HepG2 (cell line): ENCODE results near the gene MRPL38. TPM values are rescaled to one million over a fixed set of nuclear protein-coding genes. Genes with fewer than 3 reads are reported as not detected.

Source experiments
- KMT2A ChIP-seq: sonication (generic); formaldehyde crosslinking; IDR thresholded peaks from 2 replicates; pipeline ENCODE4 v1.4.0; 2020; ENCODE audit warnings: missing genetic modification reagents
- NR3C1 ChIP-seq: sonication (generic); formaldehyde crosslinking; IDR thresholded peaks from 2 replicates; pipeline ENCODE4 v1.4.0; 2020; ENCODE audit warnings: missing genetic modification reagents
- POLR2G ChIP-seq: fragments of 200-400 bp; formaldehyde crosslinking; IDR thresholded peaks from 2 replicates; pipeline ENCODE4 v1.6.1; 2018; ENCODE audit warnings: mild to moderate bottlenecking, low read depth, low read length, moderate library complexity
- RARG ChIP-seq: sonication (generic); formaldehyde crosslinking; IDR thresholded peaks from 2 replicates; pipeline ENCODE4 v1.4.0; 2020; ENCODE audit warnings: low read depth, mild to moderate bottlenecking, missing genetic modification reagents
- SCMH1 ChIP-seq: sonication (generic); formaldehyde crosslinking; IDR thresholded peaks from 2 replicates; pipeline ENCODE4 v1.9.0; 2021; ENCODE audit warnings: missing genetic modification reagents, mild to moderate bottlenecking, borderline replicate concordance
- SMYD3 ChIP-seq: sonication (generic); formaldehyde crosslinking; IDR thresholded peaks from 2 replicates; pipeline ENCODE4 v1.8.1; 2023; ENCODE audit warnings: mild to moderate bottlenecking, missing genetic modification reagents
- TOPORS ChIP-seq: sonication (generic); formaldehyde crosslinking; IDR thresholded peaks from 2 replicates; pipeline ENCODE4 v1.8.0; 2023; ENCODE audit warnings: mild to moderate bottlenecking, missing genetic modification reagents
- ZNF138 ChIP-seq: sonication (generic); formaldehyde crosslinking; IDR thresholded peaks from 2 replicates; pipeline ENCODE4 v1.5.0; 2020; ENCODE audit warnings: mild to moderate bottlenecking, low read depth, missing genetic modification reagents
- ZNF333 ChIP-seq: sonication (generic); formaldehyde crosslinking; IDR thresholded peaks from 2 replicates; pipeline ENCODE4 v1.4.0; 2020; ENCODE audit warnings: mild to moderate bottlenecking, missing genetic modification reagents, borderline replicate concordance
- ZNF33B ChIP-seq: sonication (generic); formaldehyde crosslinking; IDR thresholded peaks from 2 replicates; pipeline ENCODE4 v1.5.1; 2020; ENCODE audit warnings: mild to moderate bottlenecking, missing genetic modification reagents
- ZNF431 ChIP-seq: sonication (generic); formaldehyde crosslinking; IDR thresholded peaks from 2 replicates; pipeline ENCODE4 v1.9.0; 2022; ENCODE audit warnings: missing genetic modification reagents, low read depth, mild to moderate bottlenecking, borderline replicate concordance
- ZNF629 ChIP-seq: sonication (generic); formaldehyde crosslinking; conservative IDR thresholded peaks from 2 replicates; pipeline ENCODE4 v1.5.0; 2020; ENCODE audit warnings: missing genetic modification reagents
- ZNF652 ChIP-seq: IDR thresholded peaks from 2 replicates; pipeline ENCODE4 v1.6.1; 2016; ENCODE audit warnings: low read depth, borderline replicate concordance
- ZNF670 ChIP-seq: sonication (generic); formaldehyde crosslinking; IDR thresholded peaks from 2 replicates; pipeline ENCODE4 v1.8.0; 2022; ENCODE audit warnings: mild to moderate bottlenecking, missing genetic modification reagents, borderline replicate concordance
- polyA plus RNA-seq, 8 experiments: library from polyadenylated mRNA; depleted of rRNA in 3 of 8; stranded (reverse) in 7 of 8; unstranded in 1 of 8; fragments of >200 nt; fragmentation: Illumina TruSeq in 4 of 8; extraction: Trizol in 4 of 8; gene quantifications; 2 replicates each; pipeline versions ENCODE4 v1.2.1 to v1.2.3, GENCODE V29; 2011 to 2016; ENCODE audit warnings: low read depth in 4 of 8, missing spikeins in 1 of 8, mixed read lengths in 1 of 8; ENCODE audit not compliant: insufficient read depth in 1 of 8
- total RNA-seq, 5 experiments: library from RNA; depleted of rRNA; stranded (reverse); fragments of >200 nt; fragmentation: Illumina TruSeq; extraction: Trizol; gene quantifications; 2 replicates each; pipeline ENCODE4 v1.2.3, GENCODE V29; 2016; ENCODE audit warnings: low read depth in 1 of 5
- TF ChIP-seq, protein P1 (sequence below): sonication (generic); formaldehyde crosslinking; IDR thresholded peaks from 2 replicates; pipeline ENCODE4 v1.4.0; 2020; ENCODE audit warnings: missing genetic modification reagents
- TF ChIP-seq, protein P2 (sequence below): sonication (generic); formaldehyde crosslinking; IDR thresholded peaks from 2 replicates; pipeline ENCODE4 v1.5.0; 2020; ENCODE audit warnings: mild to moderate bottlenecking, missing genetic modification reagents
- TF ChIP-seq, protein P3 (sequence below): sonication (generic); formaldehyde crosslinking; IDR thresholded peaks from 2 replicates; pipeline ENCODE4 v1.5.0; 2020; ENCODE audit warnings: mild to moderate bottlenecking, missing genetic modification reagents, borderline replicate concordance

The MRPL38 gene
- total and polyA plus RNA-seq, 2 of the 13 experiments (the other 11 are each of a cell fraction or from before 2014, with no cell fraction given), result 83.7 to 125 TPM

DNA sequence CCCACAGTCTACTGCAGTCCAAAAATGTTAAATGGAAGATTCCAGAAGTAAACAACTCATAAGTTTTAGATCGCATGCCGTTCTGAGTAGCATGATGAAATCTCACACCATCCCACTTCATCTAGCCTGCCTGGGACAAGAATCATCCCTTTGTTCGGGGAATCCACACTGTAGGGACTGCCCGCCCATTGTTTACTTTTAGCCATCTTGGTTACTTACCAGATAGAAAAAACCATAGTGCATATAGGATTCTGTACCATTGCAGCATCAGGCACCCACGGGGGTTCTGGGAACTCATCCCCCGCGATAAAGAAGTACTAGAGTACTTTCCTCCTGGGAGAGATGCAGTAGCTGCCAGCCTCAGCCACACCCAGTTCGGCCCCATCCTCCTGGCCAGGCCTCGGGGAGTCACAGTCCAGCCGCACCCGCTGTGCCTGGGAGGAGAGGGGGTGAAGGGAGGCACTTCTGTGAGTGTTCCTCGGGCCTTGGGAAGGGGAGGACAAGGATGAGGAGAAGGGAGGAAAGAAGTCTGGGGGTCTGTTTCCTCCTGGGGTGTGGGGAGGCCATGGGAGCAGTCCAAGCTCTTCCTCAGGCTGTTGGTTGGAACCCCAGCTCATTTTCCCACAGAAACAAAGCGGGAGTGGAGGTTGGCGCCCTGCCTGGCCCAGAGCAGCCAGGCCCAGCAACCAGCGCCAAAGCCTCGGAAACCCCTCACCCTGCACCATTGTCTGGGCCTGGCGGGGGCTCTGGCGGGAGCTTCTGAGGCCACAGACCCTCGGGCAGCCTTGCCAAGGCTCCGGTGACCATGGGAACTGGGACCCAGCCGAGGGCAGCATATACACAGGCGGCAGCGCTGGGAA, 35.2 kb downstream of the MRPL38 start (continued):
- TF ChIP-seq RARG (CRISPR knock-in tag), result 0 out of 2 replicates have a peak, but pooled peaks have one; percentile 62
- TF ChIP-seq NR3C1 (CRISPR knock-in tag), result no peak
- TF ChIP-seq ZNF33B (CRISPR knock-in tag), result peak; percentile 14; the same call in 1 of the 2 replicates
- no peak for TF ChIP-seq ZNF431
- TF ChIP-seq ZNF333 (CRISPR knock-in tag), result no peak
- TF ChIP-seq SMYD3, result no peak
- TF ChIP-seq POLR2G, result peak; percentile 89
- TF ChIP-seq, protein P1, sequence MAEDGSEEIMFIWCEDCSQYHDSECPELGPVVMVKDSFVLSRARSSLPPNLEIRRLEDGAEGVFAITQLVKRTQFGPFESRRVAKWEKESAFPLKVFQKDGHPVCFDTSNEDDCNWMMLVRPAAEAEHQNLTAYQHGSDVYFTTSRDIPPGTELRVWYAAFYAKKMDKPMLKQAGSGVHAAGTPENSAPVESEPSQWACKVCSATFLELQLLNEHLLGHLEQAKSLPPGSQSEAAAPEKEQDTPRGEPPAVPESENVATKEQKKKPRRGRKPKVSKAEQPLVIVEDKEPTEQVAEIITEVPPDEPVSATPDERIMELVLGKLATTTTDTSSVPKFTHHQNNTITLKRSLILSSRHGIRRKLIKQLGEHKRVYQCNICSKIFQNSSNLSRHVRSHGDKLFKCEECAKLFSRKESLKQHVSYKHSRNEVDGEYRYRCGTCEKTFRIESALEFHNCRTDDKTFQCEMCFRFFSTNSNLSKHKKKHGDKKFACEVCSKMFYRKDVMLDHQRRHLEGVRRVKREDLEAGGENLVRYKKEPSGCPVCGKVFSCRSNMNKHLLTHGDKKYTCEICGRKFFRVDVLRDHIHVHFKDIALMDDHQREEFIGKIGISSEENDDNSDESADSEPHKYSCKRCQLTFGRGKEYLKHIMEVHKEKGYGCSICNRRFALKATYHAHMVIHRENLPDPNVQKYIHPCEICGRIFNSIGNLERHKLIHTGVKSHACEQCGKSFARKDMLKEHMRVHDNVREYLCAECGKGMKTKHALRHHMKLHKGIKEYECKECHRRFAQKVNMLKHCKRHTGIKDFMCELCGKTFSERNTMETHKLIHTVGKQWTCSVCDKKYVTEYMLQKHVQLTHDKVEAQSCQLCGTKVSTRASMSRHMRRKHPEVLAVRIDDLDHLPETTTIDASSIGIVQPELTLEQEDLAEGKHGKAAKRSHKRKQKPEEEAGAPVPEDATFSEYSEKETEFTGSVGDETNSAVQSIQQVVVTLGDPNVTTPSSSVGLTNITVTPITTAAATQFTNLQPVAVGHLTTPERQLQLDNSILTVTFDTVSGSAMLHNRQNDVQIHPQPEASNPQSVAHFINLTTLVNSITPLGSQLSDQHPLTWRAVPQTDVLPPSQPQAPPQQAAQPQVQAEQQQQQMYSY, result no peak
- TF ChIP-seq, protein P2, sequence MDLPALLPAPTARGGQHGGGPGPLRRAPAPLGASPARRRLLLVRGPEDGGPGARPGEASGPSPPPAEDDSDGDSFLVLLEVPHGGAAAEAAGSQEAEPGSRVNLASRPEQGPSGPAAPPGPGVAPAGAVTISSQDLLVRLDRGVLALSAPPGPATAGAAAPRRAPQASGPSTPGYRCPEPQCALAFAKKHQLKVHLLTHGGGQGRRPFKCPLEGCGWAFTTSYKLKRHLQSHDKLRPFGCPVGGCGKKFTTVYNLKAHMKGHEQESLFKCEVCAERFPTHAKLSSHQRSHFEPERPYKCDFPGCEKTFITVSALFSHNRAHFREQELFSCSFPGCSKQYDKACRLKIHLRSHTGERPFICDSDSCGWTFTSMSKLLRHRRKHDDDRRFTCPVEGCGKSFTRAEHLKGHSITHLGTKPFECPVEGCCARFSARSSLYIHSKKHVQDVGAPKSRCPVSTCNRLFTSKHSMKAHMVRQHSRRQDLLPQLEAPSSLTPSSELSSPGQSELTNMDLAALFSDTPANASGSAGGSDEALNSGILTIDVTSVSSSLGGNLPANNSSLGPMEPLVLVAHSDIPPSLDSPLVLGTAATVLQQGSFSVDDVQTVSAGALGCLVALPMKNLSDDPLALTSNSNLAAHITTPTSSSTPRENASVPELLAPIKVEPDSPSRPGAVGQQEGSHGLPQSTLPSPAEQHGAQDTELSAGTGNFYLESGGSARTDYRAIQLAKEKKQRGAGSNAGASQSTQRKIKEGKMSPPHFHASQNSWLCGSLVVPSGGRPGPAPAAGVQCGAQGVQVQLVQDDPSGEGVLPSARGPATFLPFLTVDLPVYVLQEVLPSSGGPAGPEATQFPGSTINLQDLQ (CRISPR knock-in tag), result 0 out of 2 replicates have a peak, but pooled peaks have one; percentile 20
- TF ChIP-seq ZNF629, result no peak; the same call in 1 of the 2 replicates
- TF ChIP-seq, protein P3, sequence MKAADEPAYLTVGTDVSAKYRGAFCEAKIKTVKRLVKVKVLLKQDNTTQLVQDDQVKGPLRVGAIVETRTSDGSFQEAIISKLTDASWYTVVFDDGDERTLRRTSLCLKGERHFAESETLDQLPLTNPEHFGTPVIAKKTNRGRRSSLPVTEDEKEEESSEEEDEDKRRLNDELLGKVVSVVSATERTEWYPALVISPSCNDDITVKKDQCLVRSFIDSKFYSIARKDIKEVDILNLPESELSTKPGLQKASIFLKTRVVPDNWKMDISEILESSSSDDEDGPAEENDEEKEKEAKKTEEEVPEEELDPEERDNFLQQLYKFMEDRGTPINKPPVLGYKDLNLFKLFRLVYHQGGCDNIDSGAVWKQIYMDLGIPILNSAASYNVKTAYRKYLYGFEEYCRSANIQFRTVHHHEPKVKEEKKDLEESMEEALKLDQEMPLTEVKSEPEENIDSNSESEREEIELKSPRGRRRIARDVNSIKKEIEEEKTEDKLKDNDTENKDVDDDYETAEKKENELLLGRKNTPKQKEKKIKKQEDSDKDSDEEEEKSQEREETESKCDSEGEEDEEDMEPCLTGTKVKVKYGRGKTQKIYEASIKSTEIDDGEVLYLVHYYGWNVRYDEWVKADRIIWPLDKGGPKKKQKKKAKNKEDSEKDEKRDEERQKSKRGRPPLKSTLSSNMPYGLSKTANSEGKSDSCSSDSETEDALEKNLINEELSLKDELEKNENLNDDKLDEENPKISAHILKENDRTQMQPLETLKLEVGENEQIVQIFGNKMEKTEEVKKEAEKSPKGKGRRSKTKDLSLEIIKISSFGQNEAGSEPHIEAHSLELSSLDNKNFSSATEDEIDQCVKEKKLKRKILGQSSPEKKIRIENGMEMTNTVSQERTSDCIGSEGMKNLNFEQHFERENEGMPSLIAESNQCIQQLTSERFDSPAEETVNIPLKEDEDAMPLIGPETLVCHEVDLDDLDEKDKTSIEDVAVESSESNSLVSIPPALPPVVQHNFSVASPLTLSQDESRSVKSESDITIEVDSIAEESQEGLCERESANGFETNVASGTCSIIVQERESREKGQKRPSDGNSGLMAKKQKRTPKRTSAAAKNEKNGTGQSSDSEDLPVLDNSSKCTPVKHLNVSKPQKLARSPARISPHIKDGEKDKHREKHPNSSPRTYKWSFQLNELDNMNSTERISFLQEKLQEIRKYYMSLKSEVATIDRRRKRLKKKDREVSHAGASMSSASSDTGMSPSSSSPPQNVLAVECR (CRISPR knock-in tag), result peak; percentile 61; the same call in 1 of the 2 replicates
- TF ChIP-seq KMT2A (CRISPR knock-in tag), result no peak
- 0 out of 2 replicates have a peak, but pooled peaks have one; percentile 70 for TF ChIP-seq ZNF138 (CRISPR knock-in tag)
- no peak for TF ChIP-seq SCMH1 (CRISPR knock-in tag)
- 0 out of 2 replicates have a peak, but pooled peaks have one; percentile 30 for TF ChIP-seq TOPORS (CRISPR knock-in tag)
- no peak for TF ChIP-seq ZNF670 (CRISPR knock-in tag)
- TF ChIP-seq ZNF652 (CRISPR knock-in tag), result no peak; the same call in 1 of the 2 replicates
